Transverse colon (tissue), 4 donors: ENCODE data around the gene AIF1. TPM values are rescaled to one million over a fixed set of nuclear protein-coding genes. Genes with fewer than 3 reads are reported as not detected.
A peak's percentile ranks its signal among the peaks of the same experiment; 100 is the strongest.

ENCODE experiments used
- DNase-seq: peaks from one replicate; pipeline ENCODE4 v3.0.0-alpha.2; 2019
- H3K27ac ChIP-seq, 4 donors: fragments of 200-600 bp; sonication (generic); 2 replicates each; pipeline ENCODE4 v1.5.1; 2016 to 2018; ENCODE audit warnings: inconsistent platforms in 4 of 4
- H3K27me3 ChIP-seq: fragments of 200-600 bp; sonication (generic); 2 replicates; pipeline ENCODE4 v1.5.1; 2017; ENCODE audit warnings: inconsistent platforms
- H3K36me3 ChIP-seq, 4 donors: fragments of 200-600 bp; sonication (generic); 2 replicates each; pipeline ENCODE4 v1.5.1; 2017 to 2019; ENCODE audit warnings: inconsistent platforms in 4 of 4
- H3K4me1 ChIP-seq, 4 donors: fragments of 200-600 bp; sonication (generic); 2 replicates each; pipeline ENCODE4 v1.5.1; 2017 to 2020; ENCODE audit warnings: inconsistent platforms in 4 of 4
- H3K4me3 ChIP-seq, 4 donors: fragments of 200-600 bp; sonication (generic); 1 replicate in 1 of 4; 2 replicates in 3 of 4; pipeline versions ENCODE4 v1.5.1 to v1.6.1; 2017 to 2019; ENCODE audit warnings: inconsistent platforms in 4 of 4
- H3K9me3 ChIP-seq, 2 donors: fragments of 200-600 bp; sonication (generic); 2 replicates each; pipeline ENCODE4 v1.5.1; 2017 to 2019; ENCODE audit warnings: inconsistent platforms in 2 of 2
- CTCF ChIP-seq, 5 experiments: fragments of 200-600 bp in 3 of 5; fragments of 450-650 bp in 2 of 5; sonication (generic) in 3 of 5; IDR thresholded peaks; 1 replicate in 2 of 5; 2 replicates in 3 of 5; pipeline ENCODE4 v1.5.1; 2016 to 2017; ENCODE audit warnings: antibody characterized with exemption in 5 of 5, inconsistent platforms in 3 of 5, mild to moderate bottlenecking in 2 of 5, moderate library complexity in 1 of 5
- EP300 ChIP-seq: sonication (generic); formaldehyde crosslinking; IDR thresholded peaks from one replicate; pipeline ENCODE4 v1.6.1; 2017; ENCODE audit warnings: antibody characterized with exemption, low read depth
- POLR2A ChIP-seq: fragments of 450-650 bp; IDR thresholded peaks from one replicate; pipeline ENCODE4 v1.6.1; 2016; ENCODE audit warnings: antibody characterized with exemption, mild to moderate bottlenecking, moderate library complexity
- POLR2AphosphoS5 ChIP-seq, 3 donors: sonication (generic); formaldehyde crosslinking; IDR thresholded peaks; one replicate each; pipeline ENCODE4 v1.6.1; 2016; ENCODE audit warnings: antibody characterized with exemption in 3 of 3
- WGBS, 2 donors: methylation state at CpG; one replicate each; pipeline ENCODE4 v1.1.5; 2018; ENCODE audit warnings: low coverage in 1 of 2; 5-methylcytosine and 5-hydroxymethylcytosine counted together
- in situ Hi-C, 4 donors: fragments of 200-750 bp; cut with MboI; loops; one replicate each; pipeline versions ENCODE4 v1.15.0 to v1.15.1; 2017; ENCODE audit warnings: low sequenced_read_pairs in 3 of 4, low pct_ligation_motif_present in 1 of 4, low pct_unique_long_range_greater_than_20kb in 1 of 4
- intact Hi-C: fragments of 100-400 bp; cut with DNase I; formaldehyde crosslinking; loops from one replicate; pipeline ENCODE4 v1.15.1; 2023; ENCODE audit warnings: low total_unique reads
- total RNA-seq, 4 donors: library from RNA; depleted of rRNA; stranded (reverse); fragments of >200 nt; gene quantifications; one replicate each; pipeline ENCODE4 v1.1.0, GENCODE V29; 2016

The AIF1 gene
- total RNA-seq, 4 donors from 2014 or later, result 9.4 to 19.5 (median 17.3) TPM; not detected in 1

GRCh38 chr6:31619805-31620585 is 5.0 kb downstream of the AIF1 start:
- intact Hi-C loops (no loop called here), in situ Hi-C loops (no loop called here)
- H3K9me3 ChIP-seq, result no peaks in the 10 kb centered on the region
- peak overlapping the region; percentile 94 to 99 (median 97) for H3K27ac ChIP-seq
- H3K4me3 ChIP-seq, result peak overlapping the region; percentile 46 to 99 (median 76)
- WGBS, 2 donors, result 0 to 1% methylated on average over 22 to 50 of the region's 50 CpGs
- TF ChIP-seq CTCF (IDR thresholded peaks at IDR 0.05) (peak in 1 of 5 experiments; percentile 27), EP300 (no peak), POLR2AphosphoS5 (IDR thresholded peaks at IDR 0.05) (peak; percentile 84 to 89 (median 86)), POLR2A (peak; percentile 96)
- peaks cover 0 to 16% (median 8%) of the 10 kb centered on the region in 4 donors for H3K36me3 ChIP-seq
- peak; percentile 98 for DNase-seq
- H3K4me1 ChIP-seq, result peaks cover 0 to 27% (median 20%) of the 10 kb centered on the region in 4 donors
- H3K27me3 ChIP-seq, result no peaks in the 10 kb centered on the region

GRCh38 chr6:31620586-31621319 is 5.7 kb downstream of the AIF1 start, which contains the start of gene PRRC2A:
PRRC2A (plus strand) TSS chr6:31620715; CDS start chr6:31622790, 2,075 bp downstream.
- Histone ChIP-seq H3K4me3 (peak within 1 kb of the TSS; percentile 64 to 99 (median 76)), H3K4me1 (peaks cover 0 to 22% (median 20%) of the 10 kb centered on the region in 4 donors), H3K36me3 (peaks cover 0 to 23% (median 13%) of the 10 kb centered on the region in 4 donors), H3K9me3 (no peaks in the 10 kb centered on the region), H3K27ac (peak within 1 kb of the TSS; percentile 94 to 99 (median 97)), H3K27me3 (no peaks in the 10 kb centered on the region)
- in situ Hi-C loops (no loop called here), intact Hi-C loops (no loop called here)
- 0% methylated on average over 4 to 29 of the region's 67 CpGs for WGBS, 2 donors
- DNase-seq, result peak; percentile 96
- peak in 1 of 3 donors; percentile 39 for TF ChIP-seq POLR2AphosphoS5 (IDR thresholded peaks at IDR 0.05)
- TF ChIP-seq EP300, result no peak
- no peak for TF ChIP-seq CTCF (IDR thresholded peaks at IDR 0.05)
- no peak for TF ChIP-seq POLR2A

- H3K36me3 ChIP-seq, result peaks cover 0 to 30% (median 16%) of the 10 kb centered on the region in 4 donors
- peak overlapping the region; percentile 94 to 99 (median 97) for H3K27ac ChIP-seq
- H3K4me1 ChIP-seq, result peaks cover 0 to 22% (median 20%) of the 10 kb centered on the region in 4 donors
- TF ChIP-seq EP300 (no peak), POLR2A (no peak), CTCF (IDR thresholded peaks at IDR 0.05) (no peak), POLR2AphosphoS5 (IDR thresholded peaks at IDR 0.05) (no peak)
- no peaks in the 10 kb centered on the region for H3K27me3 ChIP-seq
- peak overlapping the region; percentile 64 to 99 (median 76) for H3K4me3 ChIP-seq
- DNase-seq, result no peak
- intact Hi-C loops (no loop called here), in situ Hi-C loops (no loop called here)
- H3K9me3 ChIP-seq, result no peaks in the 10 kb centered on the region
- 5 to 6% methylated on average over 9 to 15 of the region's 15 CpGs for WGBS, 2 donors
Observed at GRCh38 chr6:31621320-31621939, 6.4 kb downstream of the AIF1 start.

GRCh38 chr6:31621991-31622390 is 7.0 kb downstream of the AIF1 start:
- in situ Hi-C loops (no loop called here), intact Hi-C loops (no loop called here)
- 13 to 15% methylated on average over 2 to 4 of the region's 4 CpGs for WGBS, 2 donors
- no peak for TF ChIP-seq POLR2A
- TF ChIP-seq EP300, result no peak
- TF ChIP-seq POLR2AphosphoS5 (IDR thresholded peaks at IDR 0.05), result no peak
- no peak for TF ChIP-seq CTCF (IDR thresholded peaks at IDR 0.05)
- H3K36me3 ChIP-seq, result peaks cover 0 to 36% (median 19%) of the 10 kb centered on the region in 4 donors
- peaks cover 0 to 22% (median 20%) of the 10 kb centered on the region in 4 donors for H3K4me1 ChIP-seq
- H3K9me3 ChIP-seq, result no peaks in the 10 kb centered on the region
- H3K27ac ChIP-seq, result peak overlapping the region; percentile 94 to 99 (median 97)
- H3K4me3 ChIP-seq, result peak overlapping the region in 3 of 4 donors; percentile 73 to 99 (median 79)
- no peaks in the 10 kb centered on the region for H3K27me3 ChIP-seq
- DNase-seq, result peak; percentile 33
